T47D (cell line): ENCODE results near the gene CFAP97.

Source experiments
- DNase-seq, 2 experiments: peaks; one replicate each; pipeline versions ENCODE4 v3.0.0 to v3.0.0-alpha.2; 2011 to 2012; ENCODE audit warnings: low read depth in 1 of 2, low spot score in 1 of 2
- JUND ChIP-seq: IDR thresholded peaks from 2 replicates; pipeline ENCODE4 v1.6.1; 2012; ENCODE audit warnings: low read depth
- in situ Hi-C: cut with HindIII; loops from 2 replicates; pipeline ENCODE4 v1.10.0; 2016; ENCODE audit warnings: low sequenced_read_pairs, low pct_unique_long_range_greater_than_20kb

Gene CFAP97

DNA sequence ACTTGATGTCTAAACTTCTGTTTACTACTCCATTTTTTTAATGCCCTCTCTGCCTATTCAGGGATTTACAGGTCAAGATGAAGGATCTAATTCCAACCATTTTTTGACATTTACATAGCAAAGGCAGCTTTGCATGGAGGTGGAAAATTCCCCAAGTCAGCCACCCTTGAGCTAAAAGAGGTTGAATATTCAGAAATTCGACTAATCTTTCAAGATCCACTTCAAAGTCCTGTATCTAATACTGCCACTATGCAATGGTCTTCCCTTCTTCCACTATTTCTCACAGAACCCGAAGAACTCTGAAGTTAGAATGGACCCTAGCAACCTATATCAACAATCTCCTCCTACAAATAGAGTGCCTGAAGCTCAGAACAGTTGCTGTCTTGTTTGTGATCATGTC is 21.6 kb downstream of the CFAP97 start:
- DNase-seq = no peak
- TF ChIP-seq JUND = no peak
- in situ Hi-C loops = no loop called here

DNA sequence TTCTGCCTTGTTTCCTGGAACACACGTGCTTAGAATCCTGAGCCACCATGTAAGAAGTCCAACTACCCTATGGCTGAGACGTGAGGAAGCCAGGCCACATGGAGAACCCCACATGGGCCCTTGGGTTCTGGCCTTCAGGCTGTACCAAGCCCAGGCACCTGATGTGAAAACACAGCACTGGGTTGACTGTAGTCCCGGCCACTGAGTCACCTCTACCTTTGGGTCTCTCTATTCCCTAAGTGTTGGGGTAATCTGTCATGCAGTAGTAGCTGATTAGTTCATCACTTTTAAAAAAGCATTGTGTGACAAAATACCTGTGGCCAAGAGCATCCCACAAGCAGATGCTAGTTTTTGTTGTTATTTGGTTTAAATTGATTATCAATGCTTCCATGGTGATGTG is 24.3 kb downstream of the CFAP97 start:
- no peak for DNase-seq
- in situ Hi-C loops = no loop called here
- no peak for TF ChIP-seq JUND

DNA sequence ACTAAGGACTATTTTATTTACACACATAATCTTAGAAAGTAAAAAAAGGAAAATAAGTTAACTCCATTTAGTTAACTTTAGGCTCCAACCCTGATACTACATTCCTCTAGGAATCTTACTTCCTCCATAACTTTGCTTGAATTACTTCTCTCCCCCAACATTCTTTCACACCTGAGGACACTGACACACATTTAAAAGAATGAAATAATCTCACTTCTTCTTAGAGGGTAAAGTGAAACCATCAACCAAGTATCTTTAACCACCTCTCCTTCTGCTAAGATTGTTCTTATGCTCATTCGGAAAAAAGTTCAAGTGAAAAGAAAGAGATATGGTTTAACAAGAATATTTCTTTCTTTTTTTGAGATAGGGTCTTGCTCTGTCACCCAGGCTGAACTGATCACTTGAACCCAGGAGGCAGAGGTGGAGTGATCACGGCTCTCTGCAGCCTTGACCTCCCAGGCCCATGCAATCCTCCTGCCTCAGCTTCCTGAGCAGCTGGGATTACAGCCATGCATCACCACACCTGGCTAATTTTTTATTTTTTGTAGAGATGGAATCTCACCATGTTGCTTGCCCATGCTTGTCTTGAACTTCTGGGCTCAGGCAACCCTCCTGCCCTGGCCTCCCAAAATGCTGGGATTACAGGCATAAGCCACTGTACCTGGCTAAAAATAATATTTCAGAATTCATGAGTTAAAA is 32.3 kb downstream of the CFAP97 start:
- in situ Hi-C loops = no loop called here
- no peak for TF ChIP-seq JUND
- no peak for DNase-seq

DNA sequence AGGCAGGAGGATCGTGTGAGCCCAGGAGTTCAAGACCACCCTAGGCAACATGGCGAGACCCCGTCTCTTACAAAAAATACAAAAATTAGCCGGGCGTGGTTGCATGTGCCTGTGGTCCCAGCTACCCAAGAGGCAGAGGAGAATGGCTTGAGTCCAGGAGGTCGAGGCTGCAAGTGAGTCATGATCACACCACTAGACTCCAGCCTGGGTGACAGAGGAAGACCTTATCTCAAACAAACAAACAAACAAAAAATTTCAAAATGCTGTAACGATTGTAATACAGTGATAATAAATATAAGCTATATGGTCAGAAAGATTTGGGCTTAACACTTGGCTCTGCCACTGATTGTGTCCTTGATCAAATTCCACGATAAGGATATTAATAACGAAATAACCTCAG is 36.6 kb downstream of the CFAP97 start:
- in situ Hi-C loops = no loop called here
- no peak for DNase-seq
- no peak for TF ChIP-seq JUND

DNA sequence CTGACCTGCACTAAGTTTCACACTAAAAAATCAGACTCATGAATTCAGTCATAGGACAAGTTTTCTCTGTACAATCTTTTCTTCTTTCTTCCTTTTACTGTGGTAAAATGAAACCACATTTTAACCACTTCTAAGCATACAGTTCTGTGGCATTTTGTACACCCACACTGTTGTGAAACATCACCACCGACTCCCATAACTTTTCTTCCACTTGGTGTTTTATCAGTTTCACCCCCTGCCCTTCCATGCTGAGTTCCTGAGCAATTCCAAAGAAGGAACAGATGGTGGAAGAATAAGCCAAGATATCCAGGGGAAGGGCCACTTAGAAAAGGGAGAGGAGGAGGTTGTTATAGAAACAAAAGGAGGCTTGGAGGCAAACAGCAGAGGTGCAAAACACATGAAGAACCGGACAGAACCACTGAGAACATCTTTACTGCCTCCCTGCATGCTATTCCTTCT is 38.2 kb downstream of the CFAP97 start:
- in situ Hi-C loops = no loop called here
- TF ChIP-seq JUND = no peak
- no peak for DNase-seq

DNA sequence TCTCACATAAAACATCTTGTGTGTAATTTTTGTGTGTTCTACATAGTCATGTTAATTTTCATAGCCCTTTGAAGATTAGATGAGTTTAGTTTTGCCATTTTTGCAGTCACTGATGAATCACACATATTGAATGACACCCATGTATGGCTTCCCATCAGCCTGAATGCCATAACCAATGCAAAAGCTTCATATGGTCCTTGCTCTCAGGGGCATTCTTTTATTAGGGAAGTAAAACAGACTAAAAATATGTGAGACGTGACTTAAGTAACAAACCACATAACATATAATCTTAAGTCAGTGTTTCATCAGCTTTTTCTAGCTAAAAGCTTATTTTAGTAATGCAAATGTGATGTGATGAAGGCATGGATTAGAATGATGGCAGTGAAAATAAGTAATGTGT is 52.5 kb downstream of the CFAP97 start:
- no peak for TF ChIP-seq JUND
- in situ Hi-C loops = no loop called here
- DNase-seq = no peak

DNA sequence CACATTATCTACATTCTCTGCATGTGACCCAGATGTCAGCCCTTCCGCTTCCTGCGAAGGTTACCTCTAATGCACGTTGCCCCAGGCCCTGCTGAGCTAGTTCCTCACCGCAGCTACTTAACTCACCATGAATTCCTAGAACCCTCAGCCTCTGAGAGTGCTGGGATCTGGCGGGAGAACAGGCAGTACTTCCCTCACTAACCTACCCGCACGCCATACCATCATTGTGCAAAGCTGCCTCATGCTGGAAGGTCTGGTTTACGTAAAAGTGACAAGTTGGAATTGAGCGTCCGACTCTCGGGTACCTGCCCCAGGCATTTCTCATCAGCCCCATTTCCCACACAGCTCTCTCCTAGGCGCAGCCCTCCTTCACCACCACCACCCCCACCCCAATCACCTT is 54.4 kb downstream of the CFAP97 start:
- in situ Hi-C loops = no loop called here
- TF ChIP-seq JUND = no peak
- DNase-seq = no peak

DNA sequence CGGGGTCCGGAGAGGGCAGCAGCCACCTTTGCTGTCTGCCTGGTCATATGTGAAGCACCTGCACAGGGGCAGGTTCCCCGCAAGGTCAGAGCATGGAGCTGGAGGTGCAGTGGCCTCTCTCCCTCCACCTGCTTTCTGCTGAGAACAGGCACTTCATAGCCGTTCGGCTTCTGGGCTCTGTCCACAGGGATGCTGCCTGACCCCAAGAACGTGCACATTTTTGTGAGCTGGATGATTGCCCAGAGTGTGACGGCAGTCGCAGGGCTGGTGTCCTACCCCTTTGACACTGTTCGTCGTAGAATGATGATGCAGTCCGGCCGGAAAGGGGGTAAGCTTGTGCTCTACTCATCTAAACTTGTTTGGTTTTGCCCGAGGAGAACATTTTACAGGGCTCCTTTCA is 58.2 kb downstream of the CFAP97 start:
- no peak for TF ChIP-seq JUND
- in situ Hi-C loops = no loop called here

DNA sequence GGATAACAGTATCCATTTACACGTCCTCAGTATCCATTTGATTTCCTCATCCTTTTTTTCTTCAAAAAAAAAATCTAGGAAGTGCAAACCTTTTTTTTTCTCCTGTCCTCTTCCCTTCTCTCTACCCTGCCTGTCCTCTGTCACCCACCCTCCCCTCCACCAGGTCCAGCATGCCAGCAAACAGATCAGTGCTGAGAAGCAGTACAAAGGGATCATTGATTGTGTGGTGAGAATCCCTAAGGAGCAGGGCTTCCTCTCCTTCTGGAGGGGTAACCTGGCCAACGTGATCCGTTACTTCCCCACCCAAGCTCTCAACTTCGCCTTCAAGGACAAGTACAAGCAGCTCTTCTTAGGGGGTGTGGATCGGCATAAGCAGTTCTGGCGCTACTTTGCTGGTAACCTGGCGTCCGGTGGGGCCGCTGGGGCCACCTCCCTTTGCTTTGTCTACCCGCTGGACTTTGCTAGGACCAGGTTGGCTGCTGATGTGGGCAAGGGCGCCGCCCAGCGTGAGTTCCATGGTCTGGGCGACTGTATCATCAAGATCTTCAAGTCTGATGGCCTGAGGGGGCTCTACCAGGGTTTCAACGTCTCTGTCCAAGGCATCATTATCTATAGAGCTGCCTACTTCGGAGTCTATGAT is 59.1 kb downstream of the CFAP97 start:
- in situ Hi-C loops = no loop called here
- no peak for DNase-seq
- no peak for TF ChIP-seq JUND

More for the DNA sequence above, 58.2 kb downstream of the CFAP97 start:
- no peak for DNase-seq

DNA sequence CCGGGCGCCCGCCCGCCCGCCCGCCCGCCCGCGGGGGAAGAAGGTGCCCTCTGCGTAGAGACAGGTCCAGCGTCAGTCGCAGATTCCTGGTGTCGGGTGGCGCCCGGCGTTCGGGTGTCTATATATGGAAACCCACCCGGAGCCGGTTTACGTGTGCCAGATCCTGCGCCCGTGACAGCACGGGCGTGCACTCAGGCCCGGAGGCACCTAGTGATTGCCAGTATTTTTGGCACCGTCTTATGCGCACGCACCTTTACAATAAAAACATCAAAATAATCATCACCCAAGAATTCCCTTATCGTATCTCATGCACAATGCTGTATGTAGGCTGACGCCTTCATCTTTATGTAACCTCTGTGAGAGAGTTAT is 60.2 kb downstream of the CFAP97 start:
- peak; percentile 23 to 45 for DNase-seq
- TF ChIP-seq JUND = no peak
- in situ Hi-C loops = no loop called here

DNA sequence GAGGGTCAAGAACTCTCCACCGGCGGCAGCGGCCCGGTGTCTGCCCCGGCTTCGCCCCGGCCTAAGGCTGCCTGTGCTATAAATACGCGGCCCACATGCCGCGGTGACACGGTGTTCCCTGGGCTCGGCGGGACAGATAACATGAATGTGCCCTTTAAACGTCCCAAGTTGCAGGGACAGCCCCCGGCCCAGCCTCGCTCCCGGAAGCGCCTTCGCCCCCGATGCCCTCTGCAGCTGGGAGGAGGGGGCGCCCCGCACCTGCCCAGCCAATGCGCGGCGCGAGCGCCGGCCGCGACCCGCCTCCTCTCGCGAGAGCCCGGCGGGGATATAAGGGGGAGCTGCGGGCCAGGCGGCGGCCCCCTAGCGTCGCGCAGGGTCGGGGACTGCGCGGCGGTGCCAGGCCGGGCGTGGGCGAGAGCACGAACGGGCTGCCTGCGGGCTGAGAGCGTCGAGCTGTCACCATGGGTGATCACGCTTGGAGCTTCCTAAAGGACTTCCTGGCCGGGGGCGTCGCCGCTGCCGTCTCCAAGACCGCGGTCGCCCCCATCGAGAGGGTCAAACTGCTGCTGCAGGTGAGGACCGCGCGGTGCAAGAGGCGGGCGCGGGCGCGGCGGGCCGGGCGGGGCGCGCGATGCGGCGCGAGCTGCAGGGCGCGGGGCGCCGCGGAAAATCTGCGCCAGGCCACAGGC is 60.7 kb downstream of the CFAP97 start, which contains the start of gene SLC25A4:
Gene SLC25A4 (plus strand): TSS at position 355 of the 689 bp plus-strand sequence. CDS start 107 bp downstream, at position 462.
- peak; percentile 71 to 85 for DNase-seq
- in situ Hi-C loops = no loop called here

DNA sequence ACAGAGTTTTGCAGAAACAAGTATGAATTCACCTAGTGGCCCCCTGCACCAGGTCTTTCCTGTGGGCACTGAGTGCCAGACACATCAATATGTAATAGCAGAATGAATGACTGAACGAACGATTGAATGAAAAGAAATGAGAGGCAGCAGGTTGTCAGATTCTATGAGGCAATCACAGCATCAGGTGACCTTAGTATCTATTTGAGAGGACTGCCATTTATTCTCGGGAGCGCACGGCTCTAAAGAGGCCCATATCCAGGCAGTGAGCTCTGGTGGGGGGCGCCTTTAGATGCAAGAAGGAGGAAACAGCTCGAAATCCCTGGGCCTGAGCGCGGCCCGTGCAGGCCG is 61.3 kb downstream of the CFAP97 start:
- no peak for TF ChIP-seq JUND
- in situ Hi-C loops = no loop called here
- DNase-seq = no peak

More for the DNA sequence above, 60.7 kb downstream of the CFAP97 start, which contains the start of gene SLC25A4:
- TF ChIP-seq JUND = no peak

DNA sequence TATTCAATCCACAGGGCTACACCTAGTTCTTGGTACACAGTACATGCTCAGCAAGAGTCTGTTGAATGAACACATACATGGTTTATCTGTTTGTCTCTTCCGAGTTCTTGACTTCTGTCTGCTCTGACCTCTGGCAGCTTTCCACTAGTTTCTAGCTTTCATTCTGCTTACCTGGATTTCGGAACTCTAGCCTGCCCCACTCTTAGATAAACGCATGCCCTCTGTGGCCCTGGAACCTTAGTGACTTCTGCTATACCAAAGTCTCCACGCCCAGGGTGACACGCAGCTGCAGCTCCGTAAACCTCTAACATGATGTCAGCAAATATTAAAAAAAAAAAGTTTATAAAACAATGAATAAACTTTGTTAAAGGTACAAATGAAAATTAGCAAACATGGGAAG is 62.0 kb downstream of the CFAP97 start:
- in situ Hi-C loops = no loop called here
- DNase-seq = no peak
- no peak for TF ChIP-seq JUND

DNA sequence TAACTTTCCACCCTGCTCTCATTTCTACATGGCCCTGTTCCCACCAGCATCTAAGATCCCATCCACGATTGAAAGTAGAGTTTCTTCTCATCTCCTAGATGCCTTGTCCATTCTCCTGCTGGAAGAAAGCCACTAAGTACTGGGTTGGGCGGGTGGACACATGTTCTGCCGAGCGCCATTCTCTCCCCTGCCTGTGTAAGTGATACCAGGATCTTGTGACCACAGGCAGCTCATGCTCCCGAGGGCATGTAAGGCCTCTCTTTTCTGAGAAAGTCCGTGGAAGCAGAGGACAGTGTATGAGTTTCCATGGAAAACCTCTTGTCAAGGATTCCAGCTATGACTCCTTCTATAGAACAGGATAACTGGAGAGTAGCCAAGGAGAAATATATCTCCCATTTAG is 64.1 kb downstream of the CFAP97 start:
- no peak for TF ChIP-seq JUND
- in situ Hi-C loops = no loop called here
- DNase-seq = no peak
